Brain microvascular endothelial cell (primary cell): ENCODE results near the gene CTU2.

Experiments
- DNase-seq: peaks from one replicate; pipeline ENCODE4 v3.0.0-alpha.2; 2020
- H3K27ac ChIP-seq: fragments of 250-450 bp; sonication (Bioruptor Pico); 2 replicates; pipeline ENCODE4 v1.5.1; 2020; ENCODE audit warnings: mild to moderate bottlenecking, moderate library complexity
- H3K27me3 ChIP-seq: fragments of 250-450 bp; sonication (Bioruptor Pico); replicated peaks from 2 replicates; pipeline ENCODE4 v1.5.1; 2020; ENCODE audit warnings: mild to moderate bottlenecking
- H3K36me3 ChIP-seq: fragments of 250-450 bp; sonication (Bioruptor Pico); replicated peaks from 2 replicates; pipeline ENCODE4 v1.5.1; 2020; ENCODE audit warnings: mild to moderate bottlenecking
- H3K4me3 ChIP-seq: 2 replicates; pipeline ENCODE4 v1.5.1; 2011; ENCODE audit warnings: low read depth, mild to moderate bottlenecking, control low read depth, low read length, moderate library complexity
- CTCF ChIP-seq: IDR thresholded peaks from 2 replicates; pipeline ENCODE4 v1.5.1; 2011; ENCODE audit warnings: low read depth, mild to moderate bottlenecking, moderate library complexity, low read length, control low read depth, inconsistent platforms; ENCODE audit errors: missing control alignments
- in situ Hi-C: cut with HindIII; loops from 2 replicates; pipeline ENCODE4 v1.10.0; 2017; ENCODE audit warnings: low sequenced_read_pairs, low pct_ligation_motif_present

The CTU2 gene

GRCh38 chr16:88762258-88762870 is 56.1 kb downstream of the CTU2 start:
- in situ Hi-C loops = loop anchor here (25.0 kb wide), 1 partner anchor 400 kb away; the partner anchor contains the start of gene CDH15
- no peak for TF ChIP-seq CTCF
- Histone ChIP-seq H3K4me3 (no peak overlapping the region), H3K36me3 (peaks cover 17% of the 10 kb centered on the region), H3K27ac (no peak overlapping the region), H3K27me3 (no peaks in the 10 kb centered on the region)
- no peak for DNase-seq

GRCh38 chr16:88762941-88763340 is 56.6 kb downstream of the CTU2 start:
- peaks cover 17% of the 10 kb centered on the region for H3K36me3 ChIP-seq
- H3K27me3 ChIP-seq = no peaks in the 10 kb centered on the region
- no peak for DNase-seq
- in situ Hi-C loops = loop anchor here (25.0 kb wide), 1 partner anchor 399 kb away; the partner anchor contains the start of gene CDH15
- TF ChIP-seq CTCF = no peak
- no peak overlapping the region for H3K27ac ChIP-seq
- no peak overlapping the region for H3K4me3 ChIP-seq

GRCh38 chr16:88763502-88764053 is 57.3 kb downstream of the CTU2 start:
- no peak for TF ChIP-seq CTCF

GRCh38 chr16:88764080-88764479 is 57.8 kb downstream of the CTU2 start:
- no peak for DNase-seq
- Histone ChIP-seq H3K27me3 (no peaks in the 10 kb centered on the region), H3K36me3 (peaks cover 17% of the 10 kb centered on the region), H3K27ac (no peak overlapping the region), H3K4me3 (no peak overlapping the region)
- no peak for TF ChIP-seq CTCF
- in situ Hi-C loops = loop anchor here (25.0 kb wide), 1 partner anchor 398 kb away; the partner anchor contains the start of gene CDH15

More at GRCh38 chr16:88763502-88764053, 57.3 kb downstream of the CTU2 start:
- no peak for DNase-seq
- in situ Hi-C loops = loop anchor here (25.0 kb wide), 1 partner anchor 399 kb away; the partner anchor contains the start of gene CDH15
- no peak overlapping the region for H3K27ac ChIP-seq
- no peaks in the 10 kb centered on the region for H3K27me3 ChIP-seq
- peaks cover 17% of the 10 kb centered on the region for H3K36me3 ChIP-seq
- H3K4me3 ChIP-seq = no peak overlapping the region

- no peak for TF ChIP-seq CTCF
- peak; percentile 26 for DNase-seq
- no peak overlapping the region for H3K4me3 ChIP-seq
- H3K27me3 ChIP-seq = no peaks in the 10 kb centered on the region
- no peak overlapping the region for H3K27ac ChIP-seq
- peaks cover 17% of the 10 kb centered on the region for H3K36me3 ChIP-seq
- in situ Hi-C loops = loop anchor here (25.0 kb wide), 1 partner anchor 397 kb away; the partner anchor contains the start of gene CDH15
Observed at GRCh38 chr16:88764913-88765349, 58.6 kb downstream of the CTU2 start.
